HepG2 (cell line): ENCODE data around the gene MAGI1.

Source experiments
- ARID3A ChIP-seq: IDR thresholded peaks from 2 replicates; pipeline ENCODE4 v1.6.1; 2012; ENCODE audit warnings: low read depth, low read length, improper control_type of control experiment
- CTCF ChIP-seq: sonication (generic); formaldehyde crosslinking; IDR thresholded peaks from 2 replicates; pipeline ENCODE4 v1.5.0; 2020; ENCODE audit warnings: mild to moderate bottlenecking, missing genetic modification reagents, moderate library complexity
- DNMT1 ChIP-seq: sonication (generic); formaldehyde crosslinking; IDR thresholded peaks from 2 replicates; pipeline ENCODE4 v1.5.1; 2020; ENCODE audit warnings: mild to moderate bottlenecking, missing genetic modification reagents
- ETV5 ChIP-seq: IDR thresholded peaks from 2 replicates; pipeline ENCODE4 v1.6.1; 2018; ENCODE audit warnings: missing biosample characterization, missing genetic modification reagents, inconsistent platforms, borderline replicate concordance
- POLR2A ChIP-seq, 2 experiments: IDR thresholded peaks; 2 replicates each; pipeline ENCODE4 v1.6.1; 2011; ENCODE audit warnings: low read depth in 2 of 2, low read length in 2 of 2, mild to moderate bottlenecking in 1 of 2, moderate library complexity in 1 of 2; ENCODE audit not compliant: insufficient read depth in 1 of 2
- RAD21 ChIP-seq: fragments of 450-650 bp; formaldehyde crosslinking; IDR thresholded peaks from 2 replicates; pipeline ENCODE4 v1.5.0; 2020; ENCODE audit warnings: mild to moderate bottlenecking
- ZBTB33 ChIP-seq: sonication (generic); formaldehyde crosslinking; IDR thresholded peaks from 2 replicates; pipeline ENCODE4 v1.4.0; 2020; ENCODE audit warnings: missing genetic modification reagents
- ZBTB39 ChIP-seq: sonication (generic); formaldehyde crosslinking; IDR thresholded peaks from 2 replicates; pipeline ENCODE4 v1.5.0; 2020; ENCODE audit warnings: missing genetic modification reagents
- ZNF660 ChIP-seq: sonication (generic); formaldehyde crosslinking; IDR thresholded peaks from 2 replicates; pipeline ENCODE4 v1.5.1; 2020; ENCODE audit warnings: mild to moderate bottlenecking, low read depth, missing genetic modification reagents, borderline replicate concordance

- TF ChIP-seq CTCF (CRISPR knock-in tag) (no peak), ZBTB39 (no peak), DNMT1 (CRISPR knock-in tag) (no peak), ZBTB33 (CRISPR knock-in tag) (no peak), ARID3A (no peak), POLR2A (IDR thresholded peaks at IDR 0.05; ENCODE audit: insufficient read depth in 1 of 2, low read depth in 2 of 2, low read length in 2 of 2) (no peak), ZNF660 (no peak), RAD21 (no peak), ETV5 (CRISPR knock-in tag) (no peak)
These were observed 489.1 kb downstream of the MAGI1 start for GRCh38 chr3:65549626-65549959.
